ENCODE results near the gene MEGF11. TPM values are rescaled to one million over a fixed set of nuclear protein-coding genes. Genes with fewer than 3 reads are reported as not detected.

MEGF11 gene
- polyA plus RNA-seq, 1 experiment = 0.04 TPM

DNA sequence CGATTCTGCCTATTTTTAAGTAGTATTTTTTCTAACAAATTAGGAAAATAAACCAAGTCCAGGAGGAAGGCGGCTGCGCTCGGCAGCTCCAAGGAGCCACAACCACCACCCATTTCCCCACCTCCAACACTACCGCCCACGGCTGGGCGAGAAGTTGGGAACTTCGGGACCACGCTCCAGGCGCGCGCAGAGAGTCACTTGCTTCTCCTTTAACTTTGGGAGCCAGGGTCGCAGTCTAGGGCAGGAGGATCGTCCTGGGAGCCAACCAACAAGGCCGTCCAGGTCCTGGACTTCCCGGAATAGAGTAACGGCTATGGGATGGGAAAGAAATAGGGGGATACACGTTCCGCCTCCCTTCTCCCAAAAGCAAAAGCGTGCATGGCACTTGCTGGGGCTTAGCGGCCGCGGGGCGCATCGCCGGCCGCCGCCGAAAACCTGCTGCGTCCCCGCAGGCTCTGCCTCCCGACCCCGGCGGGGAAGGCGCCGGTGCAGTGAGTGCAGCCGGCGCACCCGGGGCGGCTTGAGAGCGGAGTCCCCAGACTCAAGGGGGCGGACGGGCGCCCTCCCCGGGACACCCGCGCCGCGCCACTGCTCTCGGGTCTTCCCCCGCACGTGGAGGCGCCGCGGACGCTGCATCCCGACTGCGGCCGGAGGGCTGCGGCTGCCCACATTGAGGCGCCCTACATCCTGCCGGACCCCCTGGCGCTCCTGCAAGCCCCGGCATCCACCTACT, 699 bp downstream of the MEGF11 start:
- Histone ChIP-seq H3K36me3 (ENCODE audit: control insufficient read depth, insufficient read depth, low read length) (no peaks in the 10 kb centered on the region), H3K27me3 (ENCODE audit: control insufficient read depth, insufficient read depth, low read length) (peaks cover 60% of the 10 kb centered on the region), H3K4me3 (ENCODE audit: low read depth, low read length) (peak overlapping the region; percentile 36)
- TF ChIP-seq, protein P1, sequence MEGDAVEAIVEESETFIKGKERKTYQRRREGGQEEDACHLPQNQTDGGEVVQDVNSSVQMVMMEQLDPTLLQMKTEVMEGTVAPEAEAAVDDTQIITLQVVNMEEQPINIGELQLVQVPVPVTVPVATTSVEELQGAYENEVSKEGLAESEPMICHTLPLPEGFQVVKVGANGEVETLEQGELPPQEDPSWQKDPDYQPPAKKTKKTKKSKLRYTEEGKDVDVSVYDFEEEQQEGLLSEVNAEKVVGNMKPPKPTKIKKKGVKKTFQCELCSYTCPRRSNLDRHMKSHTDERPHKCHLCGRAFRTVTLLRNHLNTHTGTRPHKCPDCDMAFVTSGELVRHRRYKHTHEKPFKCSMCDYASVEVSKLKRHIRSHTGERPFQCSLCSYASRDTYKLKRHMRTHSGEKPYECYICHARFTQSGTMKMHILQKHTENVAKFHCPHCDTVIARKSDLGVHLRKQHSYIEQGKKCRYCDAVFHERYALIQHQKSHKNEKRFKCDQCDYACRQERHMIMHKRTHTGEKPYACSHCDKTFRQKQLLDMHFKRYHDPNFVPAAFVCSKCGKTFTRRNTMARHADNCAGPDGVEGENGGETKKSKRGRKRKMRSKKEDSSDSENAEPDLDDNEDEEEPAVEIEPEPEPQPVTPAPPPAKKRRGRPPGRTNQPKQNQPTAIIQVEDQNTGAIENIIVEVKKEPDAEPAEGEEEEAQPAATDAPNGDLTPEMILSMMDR (IDR thresholded peaks at IDR 0.05; ENCODE audit: insufficient read depth, low read depth, low read length) = no peak
- ChIA-PET CTCF (interaction anchor here (0.6 to 1.0 kb wide), 5 partner anchors 13 to 205 kb away, joined by 3 to 4 read pairs (median 3); no protein-coding TSS in a partner anchor), POLR2A (no interaction called here)
- no peak for DNase-seq (ENCODE audit: low read depth)

DNA sequence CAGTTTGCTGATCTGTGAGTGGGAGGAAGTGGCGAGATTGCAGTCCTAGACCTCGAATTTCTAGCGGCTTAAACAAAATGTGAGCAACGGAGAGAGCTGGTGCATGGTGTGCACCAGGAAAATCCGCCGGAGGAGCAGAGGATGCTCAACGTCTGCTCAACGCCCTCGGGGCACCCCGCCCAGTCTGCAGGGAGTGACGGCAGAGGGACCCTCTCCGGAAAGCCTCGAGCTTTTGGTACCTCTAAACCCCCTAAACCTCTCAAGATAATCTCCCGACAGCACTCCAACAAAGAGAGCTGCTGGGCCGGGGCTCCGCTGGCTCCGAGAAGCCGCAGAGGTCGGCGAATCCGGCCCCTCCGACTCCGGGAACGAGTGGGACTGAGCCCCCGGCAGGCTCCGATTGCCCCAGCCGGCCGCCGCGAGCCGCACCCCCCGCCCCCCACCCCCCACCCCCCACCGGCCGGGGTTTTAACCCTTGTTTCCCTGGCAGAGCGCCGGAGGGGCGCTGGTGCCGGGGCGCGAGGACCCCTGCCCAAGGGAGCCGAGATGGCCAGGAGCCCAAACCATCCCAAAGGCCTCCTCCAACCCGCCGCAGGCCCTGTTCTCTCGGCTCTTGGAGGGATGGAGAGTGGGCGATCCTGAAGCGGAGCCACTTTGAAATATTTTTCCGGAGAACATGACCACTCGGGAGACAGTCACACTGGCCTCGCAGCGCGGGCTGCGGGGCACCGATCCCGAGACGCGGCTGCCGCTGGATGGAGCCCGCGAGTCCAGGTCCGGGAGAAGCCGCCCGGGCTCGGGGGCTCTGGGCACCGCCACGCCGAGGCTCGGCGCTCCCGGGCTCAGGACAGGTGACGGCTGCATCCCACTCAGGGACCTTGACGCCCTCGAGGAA, 1.5 kb downstream of the MEGF11 start:
- peaks cover 58% of the 10 kb centered on the region for H3K27me3 ChIP-seq (ENCODE audit: control insufficient read depth, insufficient read depth, low read length)
- TF ChIP-seq, protein P1 (IDR thresholded peaks at IDR 0.05; ENCODE audit: insufficient read depth, low read depth, low read length) = peak; percentile 74
- no peaks in the 10 kb centered on the region for H3K36me3 ChIP-seq (ENCODE audit: control insufficient read depth, insufficient read depth, low read length)
- POLR2A ChIA-PET = no interaction called here
- peak overlapping the region; percentile 36 for H3K4me3 ChIP-seq (ENCODE audit: low read depth, low read length)
- CTCF ChIA-PET = interaction anchor here (0.6 to 2.0 kb wide), 11 partner anchors 12 to 247 kb away, joined by 3 to 8 read pairs (median 3); no protein-coding TSS in a partner anchor
- DNase-seq (ENCODE audit: low read depth) = no peak

DNA sequence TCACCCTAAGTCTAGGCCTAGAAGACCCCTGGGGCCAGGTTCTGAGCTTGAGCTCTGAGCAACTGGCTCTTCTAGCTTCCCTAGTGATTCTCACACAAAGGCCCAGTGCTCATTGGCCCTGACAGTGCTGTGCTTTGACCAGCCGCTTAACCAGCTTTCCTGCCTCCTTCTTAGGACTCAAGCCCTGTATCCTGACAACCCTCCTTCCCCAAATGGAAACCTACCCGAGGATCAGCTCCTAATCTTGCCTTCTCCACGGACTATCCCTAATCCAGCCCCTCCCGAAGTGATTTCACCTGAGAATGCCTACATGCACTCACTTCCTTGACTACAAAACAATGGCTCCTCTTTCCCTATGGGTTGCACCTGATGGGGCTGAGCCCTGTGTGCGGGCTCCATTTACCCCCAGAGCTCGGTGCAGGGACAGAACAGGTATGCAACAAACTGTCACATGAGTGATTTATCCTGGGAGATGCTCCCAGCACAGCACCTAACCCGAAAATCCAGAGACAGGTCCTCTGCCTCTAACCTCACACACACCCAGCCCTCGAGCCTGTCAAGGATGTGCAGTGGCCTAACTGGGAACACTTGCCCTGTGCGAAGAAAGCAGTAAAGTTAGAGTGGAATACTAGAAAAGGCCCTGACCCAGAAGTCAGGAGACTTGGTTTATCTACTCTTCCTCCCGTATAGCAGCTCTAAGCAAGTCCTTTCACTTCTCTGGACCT, 2.3 kb downstream of the MEGF11 start:
- POLR2A ChIA-PET = no interaction called here
- Histone ChIP-seq H3K36me3 (ENCODE audit: control insufficient read depth, insufficient read depth, low read length) (no peaks in the 10 kb centered on the region), H3K27me3 (ENCODE audit: control insufficient read depth, insufficient read depth, low read length) (peaks cover 51% of the 10 kb centered on the region), H3K4me3 (ENCODE audit: low read depth, low read length) (no peak overlapping the region)
- DNase-seq (ENCODE audit: low read depth) = no peak
- CTCF ChIA-PET = interaction anchor here (0.6 to 2.0 kb wide), 8 partner anchors 11 to 248 kb away, joined by 3 to 8 read pairs (median 4); partner anchors contain the start of gene SNAPC5
- TF ChIP-seq, protein P1 (IDR thresholded peaks at IDR 0.05; ENCODE audit: insufficient read depth, low read depth, low read length) = no peak

DNA sequence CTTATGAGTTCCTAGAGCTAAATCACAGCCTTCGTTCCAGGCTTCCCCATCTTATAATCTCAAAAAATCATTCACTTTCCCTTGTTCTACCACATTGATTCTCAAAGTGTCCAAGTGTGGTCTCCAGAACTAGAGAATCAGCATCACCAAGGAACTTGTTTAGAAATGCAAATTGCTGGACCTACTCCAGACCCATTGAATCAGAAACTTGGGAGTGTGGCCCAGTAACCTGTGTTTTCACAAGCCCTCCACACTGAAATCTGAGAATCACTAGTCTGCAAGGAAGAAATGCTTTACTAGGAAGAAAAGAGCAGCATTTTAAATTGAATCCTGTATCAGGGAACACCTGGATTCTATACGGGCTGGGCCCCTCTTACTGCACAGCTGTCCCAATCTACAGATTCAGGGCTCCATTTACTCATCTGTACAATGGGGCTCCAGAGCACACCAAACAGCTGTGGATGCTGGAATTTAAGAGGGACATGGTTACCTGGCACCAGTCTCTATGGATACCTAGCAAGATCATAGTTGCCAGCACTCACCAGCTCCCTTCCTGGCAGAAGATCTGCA, 3.9 kb downstream of the MEGF11 start:
- no peaks in the 10 kb centered on the region for H3K36me3 ChIP-seq (ENCODE audit: control insufficient read depth, insufficient read depth, low read length)
- peaks cover 41% of the 10 kb centered on the region for H3K27me3 ChIP-seq (ENCODE audit: control insufficient read depth, insufficient read depth, low read length)
- TF ChIP-seq, protein P1 (IDR thresholded peaks at IDR 0.05; ENCODE audit: insufficient read depth, low read depth, low read length) = no peak
- ChIA-PET POLR2A (no interaction called here), CTCF (interaction anchor here (1.2 to 2.0 kb wide), 2 partner anchors 10 to 248 kb away, joined by 5 to 8 read pairs; partner anchors contain the start of gene SNAPC5)
- H3K4me3 ChIP-seq (ENCODE audit: low read depth, low read length) = no peak overlapping the region
- DNase-seq (ENCODE audit: low read depth) = no peak
